GM19328 (cell line): ENCODE measurements around the gene NR6A1.
"Not testable (repeated sequence)": the region's sequence is repeated elsewhere in the genome, so short reads cannot be mapped to it uniquely, and the experiment has no call there.

ENCODE experiments used
- ATAC-seq: cut with Tn5 transposase; IDR thresholded peaks from one replicate; pipeline ENCODE4 v1.9.1; 2021; ENCODE audit warnings: mild to moderate bottlenecking, moderate library complexity; ENCODE audit not compliant: unreplicated experiment

Gene NR6A1

DNA sequence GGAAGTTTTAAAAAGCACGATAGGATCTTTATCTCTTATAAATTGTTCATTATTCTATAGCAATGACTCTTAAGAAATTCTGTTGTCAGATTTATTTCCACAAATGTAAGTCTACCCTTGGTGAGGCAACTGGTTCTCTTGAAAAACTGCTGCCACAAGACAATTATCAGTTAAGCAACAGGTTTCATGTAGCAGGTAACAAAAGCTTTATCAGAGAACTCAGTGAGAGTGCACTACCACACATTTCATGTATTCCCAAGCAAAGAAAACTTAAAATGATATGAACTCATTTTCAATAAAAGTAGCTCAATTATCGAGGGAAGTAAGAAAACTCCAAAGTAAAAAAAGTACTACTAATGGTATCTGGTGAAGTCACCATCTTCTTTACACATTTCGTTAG is 9.4 kb downstream of the NR6A1 start:
- no peak for ATAC-seq

DNA sequence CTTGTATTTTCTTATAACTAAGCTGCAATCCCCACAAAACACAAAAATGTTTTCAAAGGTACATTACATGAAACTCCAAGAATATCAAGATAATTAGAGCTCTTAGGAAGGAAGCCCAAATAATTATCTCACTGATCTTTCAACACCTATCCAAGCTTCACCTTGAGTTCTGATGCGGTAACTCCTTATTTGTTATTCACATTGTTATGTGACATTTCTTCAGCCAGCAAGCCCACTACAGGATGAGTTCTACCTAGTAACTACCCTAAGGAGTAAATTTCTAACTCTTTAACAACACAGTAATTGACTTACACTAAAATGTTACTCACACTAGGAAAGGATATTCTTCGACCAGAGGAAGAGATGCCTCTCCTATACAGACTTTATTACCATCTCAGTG is 9.9 kb downstream of the NR6A1 start:
- no peak for ATAC-seq

DNA sequence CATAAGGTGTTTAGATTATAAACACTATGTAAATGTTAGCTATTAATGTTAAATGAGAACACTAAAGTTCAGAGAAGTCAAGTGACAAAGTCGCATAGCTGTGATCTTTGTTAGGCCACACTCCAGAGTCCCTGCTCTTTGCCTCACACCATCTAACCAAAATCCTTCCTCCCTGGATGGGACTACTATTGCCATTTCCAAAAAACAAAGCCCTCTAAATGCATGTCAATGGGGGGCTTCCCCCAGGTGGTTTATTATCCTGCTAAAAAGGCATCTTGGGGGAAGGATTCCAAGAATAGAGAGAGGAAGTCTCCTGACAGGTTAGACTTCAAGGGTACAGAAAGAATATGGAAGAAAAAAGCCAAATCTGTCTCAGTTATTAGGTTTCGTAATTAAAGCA is 10.4 kb downstream of the NR6A1 start:
- no peak for ATAC-seq

DNA sequence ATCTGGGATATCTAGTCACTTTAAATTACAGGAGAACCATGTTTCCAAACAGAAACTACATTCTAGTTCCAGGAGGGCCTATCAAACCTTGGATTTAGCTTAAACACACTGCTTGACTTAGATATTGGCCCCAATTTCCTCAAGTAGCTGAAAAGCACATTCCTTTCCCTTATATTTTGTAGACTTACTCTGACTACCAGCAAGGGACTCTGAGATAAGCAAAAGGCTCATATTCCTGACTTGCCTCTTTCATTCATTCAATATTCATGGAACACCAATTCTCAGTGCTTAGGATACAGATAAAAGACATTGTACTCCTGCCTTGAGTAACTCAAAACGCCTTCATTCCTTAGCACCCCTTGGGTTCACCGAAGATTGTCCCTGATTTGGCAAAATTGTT is 11.8 kb downstream of the NR6A1 start:
- no peak for ATAC-seq

DNA sequence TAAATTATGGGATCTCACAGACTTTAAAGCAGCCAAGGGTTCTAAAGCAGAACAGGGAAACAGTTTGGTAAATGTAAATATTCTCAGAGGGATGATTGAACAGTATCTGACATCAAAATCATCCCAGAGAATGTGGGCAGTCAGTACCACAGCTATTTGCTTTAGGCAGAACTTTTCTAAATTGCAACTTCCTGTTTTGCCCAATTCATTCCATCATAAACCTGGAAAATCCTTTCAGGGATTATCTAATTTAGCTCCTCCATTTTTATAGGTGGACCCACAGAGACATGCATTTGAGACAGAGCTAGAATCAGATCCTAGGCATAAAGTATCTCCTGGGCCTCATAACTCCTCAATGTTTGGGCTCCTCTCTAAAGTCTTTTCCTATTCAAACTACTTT is 12.4 kb downstream of the NR6A1 start:
- ATAC-seq: no peak

DNA sequence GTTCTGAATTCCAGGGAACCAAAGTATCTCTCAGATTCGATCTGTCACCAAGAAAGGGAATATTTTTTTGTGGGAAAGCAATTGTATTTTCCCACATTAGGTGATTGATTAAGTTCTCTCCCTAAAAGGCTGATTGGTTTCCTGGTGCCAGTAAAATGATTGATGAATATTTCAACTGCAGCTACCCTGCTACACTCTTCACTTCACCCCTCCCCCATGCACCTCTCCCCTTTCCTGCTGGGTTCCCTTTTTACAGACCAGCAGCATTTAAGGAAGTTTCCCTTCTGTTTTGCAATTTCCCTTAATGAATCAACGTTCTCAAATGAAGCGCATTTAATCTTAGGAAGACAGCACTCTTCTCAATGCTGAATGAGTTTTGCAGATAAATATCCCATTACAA is 13.1 kb downstream of the NR6A1 start:
- no peak for ATAC-seq

DNA sequence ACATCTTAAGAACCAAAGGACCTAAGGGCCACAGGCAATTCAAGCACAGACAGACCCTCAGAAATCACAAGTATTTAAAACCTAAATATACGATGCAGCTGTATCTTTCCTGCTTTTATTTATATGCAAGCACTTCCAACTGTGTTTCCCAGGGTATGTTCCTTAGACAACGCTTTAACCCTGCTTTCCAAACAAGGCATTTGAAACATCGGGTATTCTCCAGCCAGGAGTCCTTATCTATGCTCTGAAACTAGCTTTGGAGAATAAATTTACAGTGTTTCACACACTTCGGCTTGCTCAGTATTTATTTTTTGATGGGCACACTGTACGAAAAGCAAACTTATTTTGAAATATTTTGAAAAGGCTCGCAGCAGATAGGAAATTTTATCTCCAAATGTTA is 13.5 kb downstream of the NR6A1 start:
- no peak for ATAC-seq

DNA sequence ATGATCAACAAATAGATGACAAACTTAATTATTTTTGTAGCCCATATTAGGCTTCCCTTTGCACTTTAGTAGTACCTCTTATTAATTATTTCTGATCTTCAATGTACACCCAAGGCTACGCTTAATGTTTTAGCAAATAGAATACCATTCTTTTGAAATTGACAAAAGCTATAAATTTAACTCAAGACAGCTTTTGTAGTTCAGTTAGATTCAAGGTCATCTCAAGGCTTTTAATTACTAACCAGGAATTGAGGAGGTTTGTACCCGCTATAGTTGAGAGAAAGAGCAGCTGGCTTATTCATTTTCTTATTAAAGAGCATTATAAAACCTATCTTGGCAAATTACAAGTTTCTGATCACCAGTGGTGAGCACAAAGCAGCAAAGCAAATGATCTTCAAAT is 15.1 kb downstream of the NR6A1 start:
- no peak for ATAC-seq

DNA sequence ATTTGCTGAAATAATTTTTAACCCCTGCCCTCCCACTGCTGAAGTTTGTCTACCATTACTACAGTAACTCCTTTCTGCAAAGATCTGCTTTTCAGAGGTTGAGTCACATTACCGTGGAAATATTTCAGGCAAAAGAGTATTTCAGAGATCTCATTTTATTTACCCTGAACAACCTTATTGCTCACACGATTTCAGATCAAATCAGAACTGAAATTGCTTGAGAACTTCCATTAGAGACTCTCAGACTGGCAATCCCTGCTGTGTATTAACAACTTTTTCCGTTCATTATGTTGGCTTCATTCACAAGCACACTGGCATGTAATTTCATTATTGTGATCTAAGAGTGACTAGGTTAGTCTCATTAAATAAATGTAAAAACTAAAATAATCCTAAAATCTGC is 16.1 kb downstream of the NR6A1 start:
- ATAC-seq: no peak

DNA sequence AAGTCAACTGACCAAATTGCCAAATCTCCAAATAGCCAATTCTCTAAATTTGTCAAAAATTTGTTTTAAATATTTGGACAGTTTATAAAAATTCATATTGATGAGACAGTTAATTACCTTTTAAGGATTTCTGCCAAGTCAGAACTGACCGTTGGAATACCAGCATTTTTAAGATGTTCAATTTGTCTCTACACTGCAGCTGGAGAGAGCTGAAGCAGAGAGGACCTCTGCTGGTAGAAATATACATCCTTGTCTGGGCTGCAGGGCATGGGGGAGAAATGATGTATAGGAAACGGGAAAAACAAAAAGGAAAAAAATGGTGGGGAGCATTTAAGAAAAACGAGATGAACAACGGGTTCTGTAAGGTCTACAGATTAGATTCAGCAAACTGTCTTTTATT is 16.8 kb downstream of the NR6A1 start:
- ATAC-seq: no peak

DNA sequence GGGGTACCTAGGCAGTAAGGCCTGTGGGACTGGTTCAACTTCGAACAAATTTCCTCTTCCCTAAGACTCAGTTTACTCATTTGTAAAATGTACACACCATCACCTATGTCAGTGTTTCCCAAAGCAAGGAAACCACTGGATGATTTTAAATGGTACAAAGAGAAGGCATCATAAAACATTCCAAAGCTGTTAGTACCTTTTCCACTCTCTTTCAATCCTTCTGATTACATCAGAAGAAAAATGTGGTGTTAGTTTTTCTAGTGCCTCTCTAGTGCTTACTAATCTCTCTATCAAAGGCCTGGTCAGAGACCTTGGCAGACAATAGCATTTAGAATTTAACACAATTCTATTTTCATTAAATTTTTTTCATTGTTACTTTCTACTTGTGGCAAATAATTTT is 18.1 kb downstream of the NR6A1 start:
- ATAC-seq: no peak

DNA sequence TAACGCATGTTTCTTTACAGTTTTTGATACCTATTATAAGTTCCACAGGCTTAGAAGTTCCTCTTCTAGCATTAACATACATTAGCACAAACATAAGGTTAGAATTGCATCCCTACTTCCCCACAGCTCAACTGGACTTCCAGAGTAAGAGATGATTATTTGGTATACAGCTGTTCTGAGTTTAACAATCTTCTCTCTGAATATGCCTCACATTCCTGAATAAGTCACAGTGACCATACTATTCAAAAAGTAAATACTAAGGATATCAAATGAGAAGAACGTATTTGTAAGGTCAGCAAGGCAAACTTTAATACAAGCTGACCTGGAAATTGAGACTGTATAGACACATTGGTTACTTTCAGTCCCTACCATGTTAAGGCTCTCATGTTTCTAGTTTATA is 21.3 kb downstream of the NR6A1 start:
- ATAC-seq: no peak

DNA sequence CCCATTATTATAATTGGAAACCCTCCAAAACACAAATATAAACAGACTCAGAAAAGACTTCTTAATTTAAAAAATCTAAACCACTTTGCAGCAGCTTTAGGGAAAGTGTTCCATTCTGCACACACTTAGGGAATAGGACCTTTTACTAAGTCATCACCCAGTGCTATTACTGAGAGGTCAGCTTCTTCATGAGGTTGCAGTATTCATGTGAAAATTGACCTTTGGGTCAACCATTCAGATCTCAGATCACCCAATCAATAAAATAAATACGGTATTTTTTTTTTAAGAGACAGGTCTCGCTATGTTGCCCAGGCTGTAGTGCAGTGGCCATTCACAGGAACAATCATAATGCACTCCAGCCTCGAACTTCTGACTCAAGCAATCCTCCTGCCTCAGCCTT is 21.8 kb downstream of the NR6A1 start:
- no peak for ATAC-seq

DNA sequence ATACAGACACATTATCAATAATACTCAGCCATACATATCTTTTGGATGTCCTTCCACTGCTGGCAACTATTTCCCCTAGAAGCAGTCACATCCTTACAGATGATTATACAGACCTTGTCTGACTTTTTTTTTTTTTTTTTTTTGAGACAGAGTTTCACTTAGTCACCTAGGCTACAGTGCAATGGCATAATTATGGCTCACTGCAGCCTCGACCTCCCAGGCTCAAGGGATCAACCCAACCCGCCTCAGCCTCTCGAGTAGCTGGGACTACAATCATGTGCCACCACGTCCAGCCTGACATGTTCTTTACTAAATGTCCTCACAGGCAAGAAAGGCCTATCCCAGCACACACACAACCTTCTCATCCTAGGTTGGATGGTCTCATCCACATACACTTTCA is 24.0 kb downstream of the NR6A1 start:
- no peak for ATAC-seq

DNA sequence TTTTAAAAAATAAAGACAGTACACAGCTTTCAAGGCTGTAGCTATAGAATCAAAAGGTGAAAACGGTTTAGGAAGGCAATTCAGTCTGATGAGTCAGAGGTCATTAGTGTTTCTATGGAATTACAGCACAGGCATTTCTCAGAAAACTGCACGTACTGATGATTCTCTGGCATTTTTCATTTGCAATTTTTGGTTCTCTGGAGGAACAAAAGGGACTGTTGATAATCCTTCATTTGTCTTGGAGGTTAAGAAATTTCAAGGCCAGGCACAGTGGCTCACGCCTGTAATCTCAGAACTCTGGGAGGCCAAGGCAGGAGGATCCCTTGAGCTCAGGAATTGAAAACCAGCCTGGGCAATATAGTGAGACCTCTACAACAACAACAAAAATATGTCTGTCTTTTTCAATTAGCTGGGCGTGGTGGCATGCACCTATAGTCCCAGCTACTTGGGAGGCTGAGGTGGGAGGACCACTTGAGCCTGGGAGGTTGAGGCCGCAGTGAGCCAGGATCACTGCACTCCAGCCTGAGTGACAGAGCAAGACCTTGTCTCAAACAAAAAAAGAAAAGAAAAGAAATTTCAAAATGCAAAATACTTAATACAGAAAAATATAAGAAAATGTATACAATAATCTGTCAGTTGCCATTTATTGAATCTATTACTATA is 27.3 kb downstream of the NR6A1 start:
- no peak for ATAC-seq

DNA sequence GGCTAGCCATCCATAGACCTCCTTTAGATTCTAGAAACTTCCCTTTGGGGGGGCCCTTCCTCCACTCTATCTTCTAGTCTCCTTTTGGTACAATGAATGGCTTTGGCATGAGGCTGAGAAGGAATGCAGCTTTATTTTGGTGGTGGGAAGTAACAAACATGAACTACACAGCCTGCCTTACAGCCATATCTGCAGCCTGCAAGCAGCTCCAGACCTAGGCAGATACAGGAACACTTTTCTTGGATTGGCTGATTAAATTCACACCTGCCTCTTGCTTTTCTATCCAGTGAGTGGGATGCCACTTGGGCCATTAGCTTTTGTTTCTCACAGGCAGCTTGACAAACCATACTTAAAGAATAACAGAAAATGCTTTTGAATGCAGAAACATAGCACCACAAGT is 28.2 kb downstream of the NR6A1 start:
- no peak for ATAC-seq

DNA sequence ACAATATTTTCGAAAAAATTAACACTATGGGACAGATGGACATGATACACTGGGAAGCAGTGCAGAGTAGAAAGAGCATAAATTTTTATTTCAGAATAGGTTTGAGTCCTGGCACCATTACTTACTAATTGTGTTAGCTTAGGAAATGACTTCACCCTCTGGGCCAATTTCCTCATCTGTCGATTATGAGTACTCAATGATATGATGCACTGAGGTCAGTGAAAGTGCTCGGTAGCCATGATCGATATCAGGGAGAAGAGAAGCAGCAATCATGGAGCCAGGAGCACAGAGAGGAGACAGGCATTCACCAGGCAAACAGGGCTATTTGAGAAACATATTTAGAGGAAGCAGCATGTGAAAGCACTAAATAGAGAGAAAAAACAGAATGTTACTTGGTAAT is 29.4 kb downstream of the NR6A1 start:
- no peak for ATAC-seq

DNA sequence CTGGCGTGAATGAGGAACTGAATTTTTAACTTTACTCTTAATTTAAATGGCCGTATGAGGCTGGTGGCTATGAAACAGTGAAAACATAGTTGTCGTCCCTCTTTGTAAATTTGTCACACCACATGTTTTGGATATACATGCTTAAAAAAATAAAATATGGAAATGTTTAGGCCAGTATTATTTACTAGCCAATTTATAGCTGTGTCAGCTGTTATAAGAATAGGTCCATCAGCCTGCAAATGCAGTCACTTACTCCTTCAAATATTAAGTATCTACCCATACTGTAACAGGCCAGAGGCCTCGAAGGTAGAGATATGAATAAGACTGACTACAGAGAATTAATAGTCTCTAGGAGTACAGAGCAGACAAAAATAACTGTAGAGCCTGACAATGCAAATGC is 30.0 kb downstream of the NR6A1 start:
- ATAC-seq: no peak

DNA sequence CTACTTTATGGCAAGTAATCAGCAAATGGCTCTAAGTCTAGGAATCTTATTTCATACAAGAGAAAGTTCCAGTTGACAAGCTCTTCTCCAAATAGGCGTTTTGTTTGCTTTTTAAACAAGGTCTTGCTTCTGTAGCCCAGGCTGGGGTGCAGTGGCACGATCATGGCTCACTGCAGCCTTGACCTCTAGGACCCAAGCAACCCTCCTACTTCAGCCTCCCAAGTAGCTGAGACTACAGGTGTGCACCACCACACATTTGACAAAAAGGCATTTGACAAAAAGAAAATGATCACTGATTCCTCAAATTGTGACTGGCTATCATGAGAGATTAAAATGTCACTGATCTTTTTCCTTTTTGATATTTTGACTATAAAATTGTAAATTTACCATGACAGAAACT is 31.8 kb downstream of the NR6A1 start:
- no peak for ATAC-seq

DNA sequence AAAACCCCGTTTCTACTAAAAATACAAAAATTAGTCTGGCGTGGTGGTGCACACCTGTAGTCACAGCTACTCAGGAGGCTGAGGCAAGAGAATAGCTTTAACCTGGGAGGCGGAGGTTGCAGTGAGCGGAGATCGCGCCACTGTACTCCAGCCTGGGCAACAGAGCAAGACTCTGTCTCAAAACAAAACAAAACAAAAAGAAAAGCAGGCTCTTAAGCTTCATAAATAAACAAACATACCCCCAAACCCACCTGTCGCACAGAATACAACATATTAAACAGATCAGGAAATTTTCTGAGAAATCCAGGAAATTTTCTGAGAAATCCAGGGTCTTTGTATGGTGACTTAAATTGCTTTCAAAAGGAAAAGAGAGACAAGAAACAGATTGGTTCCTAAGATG is 33.0 kb downstream of the NR6A1 start:
- not testable (repeated sequence) for ATAC-seq

DNA sequence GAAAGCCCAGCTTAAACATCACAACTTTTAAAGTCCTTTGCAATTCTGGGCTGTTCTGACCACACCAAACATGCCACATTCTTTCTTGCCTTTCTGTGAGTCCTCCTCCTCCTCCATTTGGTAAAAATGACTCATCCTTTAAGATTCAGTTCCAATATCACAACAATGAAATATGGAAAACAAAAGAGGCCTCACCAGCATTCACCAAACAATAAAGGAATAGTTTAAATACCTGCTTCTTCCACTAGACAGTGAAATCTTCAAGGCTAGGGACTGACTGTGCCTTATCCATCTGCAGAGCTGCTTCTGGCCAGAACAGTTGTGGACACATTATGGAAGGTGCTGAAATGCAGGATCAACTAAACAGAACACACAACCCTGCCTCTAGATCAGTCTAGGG is 36.0 kb downstream of the NR6A1 start:
- ATAC-seq: no peak

DNA sequence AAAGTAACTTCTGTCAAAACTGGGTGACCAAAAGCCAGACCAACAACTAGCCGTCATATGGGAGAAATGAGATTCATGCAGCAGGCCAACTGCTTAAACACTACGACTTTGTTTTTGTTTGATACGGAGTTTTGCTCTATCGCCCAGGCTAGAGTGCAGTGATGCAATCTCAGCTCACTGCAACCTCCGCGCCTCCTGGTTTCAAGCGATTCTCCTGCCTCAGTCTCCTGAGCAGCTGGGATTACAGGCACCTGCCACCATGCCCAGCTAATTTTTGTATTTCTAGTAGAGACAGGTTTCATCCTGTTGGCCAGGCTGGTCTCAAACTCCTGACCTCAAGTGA is 36.4 kb downstream of the NR6A1 start:
- ATAC-seq: not testable (repeated sequence)

DNA sequence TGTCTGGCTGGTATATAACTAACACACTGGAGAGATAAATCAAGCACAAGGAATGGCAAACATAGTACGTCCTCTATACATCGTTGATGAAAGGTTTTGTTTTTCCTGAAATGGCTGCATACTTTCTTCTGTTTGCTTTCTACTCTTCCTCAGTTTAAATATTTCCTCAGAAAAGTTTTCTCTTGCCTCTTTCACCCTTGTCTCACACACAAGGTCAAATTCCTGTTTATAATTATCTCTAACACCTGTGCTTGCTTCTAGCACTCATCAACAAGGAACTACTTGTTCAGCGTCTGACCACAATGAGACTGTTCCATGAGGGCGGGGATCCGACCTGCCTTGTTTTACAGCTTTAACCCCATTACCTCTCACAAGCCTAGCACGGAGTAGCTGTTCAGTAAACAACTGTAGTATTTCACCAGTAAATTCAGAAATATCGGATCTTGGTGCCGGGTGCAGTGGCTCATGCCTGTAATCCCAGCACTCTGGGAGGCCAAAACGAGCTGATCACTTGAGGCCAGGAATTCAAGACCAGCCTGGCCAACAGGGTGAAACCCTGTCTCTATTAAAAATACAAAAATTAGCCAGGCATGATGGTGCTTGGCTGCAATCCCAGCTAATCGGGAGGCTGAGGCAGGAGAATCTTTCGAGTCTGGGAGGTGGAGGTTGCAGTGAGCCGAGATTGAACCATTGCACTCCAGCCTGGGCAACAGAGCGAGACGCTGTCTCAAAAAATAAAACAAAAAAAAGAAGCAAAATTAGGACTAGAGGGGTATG is 37.0 kb downstream of the NR6A1 start:
- ATAC-seq: no peak
